GM19452 (cell line): ENCODE results near the gene PLXNA3.

Experiments used
- ATAC-seq: cut with Tn5 transposase; IDR thresholded peaks from one replicate; pipeline ENCODE4 v1.9.1; 2021; ENCODE audit not compliant: unreplicated experiment

Gene PLXNA3

GRCh38 chrX:154477891-154478477 is 19.9 kb downstream of the PLXNA3 start:
- no peak for ATAC-seq

DNA sequence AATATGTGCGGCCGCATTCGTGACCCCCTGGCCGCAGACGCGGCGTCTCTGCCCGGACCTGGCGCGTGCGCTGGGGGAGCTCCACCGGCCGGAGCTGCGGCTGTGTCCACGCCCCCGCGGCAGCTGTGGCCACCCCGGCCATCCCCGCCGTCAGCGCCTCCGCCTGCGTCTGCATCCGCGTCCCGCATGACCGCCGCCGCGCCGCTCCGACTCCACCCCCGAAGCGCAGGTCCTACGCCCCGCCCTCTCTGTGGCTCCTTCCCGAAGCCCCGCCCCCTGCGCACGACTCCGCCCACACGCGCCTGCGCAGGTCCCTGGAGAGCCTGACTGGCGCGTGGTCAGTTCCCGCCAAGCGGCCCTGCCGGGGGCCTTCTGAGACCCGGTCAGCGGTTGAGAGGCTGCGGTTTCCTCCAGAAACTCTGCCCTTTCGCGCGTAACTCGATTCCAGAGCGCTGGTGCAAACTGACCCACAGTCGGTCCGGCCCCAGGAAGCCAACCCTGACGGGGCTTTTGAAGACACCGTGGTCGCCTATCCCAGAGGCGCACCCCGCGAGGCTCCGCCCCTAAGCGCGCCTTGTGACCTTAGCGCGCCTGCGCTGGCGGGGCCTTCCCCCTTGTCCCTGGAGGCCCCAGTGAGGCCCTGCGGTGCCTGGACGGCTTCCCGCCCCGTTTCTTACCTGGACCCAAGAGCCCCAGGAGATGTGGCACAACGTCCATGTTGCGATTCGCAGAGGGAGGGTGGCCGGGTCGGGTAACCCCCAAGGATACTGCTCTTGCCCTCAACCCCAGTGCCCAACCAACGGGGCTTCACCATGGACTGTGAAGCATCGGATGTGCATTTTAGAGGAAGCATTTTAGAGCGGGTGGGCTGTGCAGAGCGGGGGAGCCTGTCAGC is 20.9 kb downstream of the PLXNA3 start, which contains the start of gene LAGE3:
Gene LAGE3 (minus strand): TSS at position 554 of the 895 bp plus-strand sequence. CDS start 366 bp downstream, at position 188.
- ATAC-seq = peak; percentile 82

DNA sequence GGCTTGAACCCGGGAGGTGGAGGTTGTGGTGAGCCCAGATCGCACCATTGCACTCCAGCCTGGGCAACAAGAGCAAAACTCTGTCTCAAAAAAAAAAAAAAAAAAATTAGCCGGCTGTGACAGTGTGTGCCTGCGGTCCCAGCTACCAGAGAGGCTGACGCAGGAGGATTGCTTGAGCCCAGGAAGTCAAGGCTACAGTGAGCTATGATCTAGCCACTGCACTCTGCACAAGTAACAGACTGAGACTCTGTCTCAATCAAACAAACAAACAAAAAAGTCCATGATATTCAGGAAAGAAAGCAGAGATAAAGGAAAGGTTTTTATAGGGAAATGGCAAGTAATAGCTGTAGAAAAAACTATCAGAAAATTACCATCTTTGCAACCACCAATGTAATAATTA is 23.1 kb downstream of the PLXNA3 start:
- ATAC-seq = no peak

GRCh38 chrX:154481911-154482601 is 24.0 kb downstream of the PLXNA3 start:
- no peak for ATAC-seq

DNA sequence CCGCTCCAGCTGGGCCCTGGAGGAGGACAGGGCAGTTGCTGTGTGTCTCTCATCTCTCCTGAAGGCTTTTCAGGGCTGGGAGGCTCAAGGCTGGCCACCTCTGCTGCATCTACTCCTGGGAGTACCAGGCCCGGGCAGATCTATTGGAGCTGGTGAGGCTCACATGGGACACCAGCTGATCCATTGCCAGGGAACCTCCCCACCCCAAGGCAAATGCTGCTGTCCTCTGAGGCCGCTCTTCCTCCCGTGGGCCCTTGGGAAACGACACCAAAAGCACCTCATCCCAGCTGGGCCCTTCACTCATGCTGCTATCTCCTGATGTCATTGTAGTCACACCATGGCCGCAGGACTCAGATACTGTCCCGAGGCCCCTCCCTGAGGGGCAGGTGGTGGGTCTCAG is 24.7 kb downstream of the PLXNA3 start:
- ATAC-seq = no peak

DNA sequence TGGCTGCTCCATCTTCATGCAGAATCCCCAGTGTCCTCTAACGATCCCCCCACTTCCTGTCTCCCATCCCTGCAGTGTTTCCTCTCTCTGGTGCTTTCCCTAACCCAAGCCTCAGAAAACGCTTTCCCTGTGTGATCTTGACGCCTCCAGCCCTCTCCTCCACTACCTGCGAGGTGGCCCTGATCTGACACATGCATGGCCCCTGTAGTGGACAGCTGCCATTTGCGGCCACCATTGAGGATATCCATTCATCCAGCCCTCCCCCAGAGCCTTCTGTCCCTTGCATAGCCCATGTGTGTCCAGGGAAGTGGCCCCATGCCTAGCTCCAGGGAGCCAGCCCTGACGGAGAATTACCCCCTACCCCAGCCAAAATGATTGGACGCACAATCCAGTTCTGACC is 25.2 kb downstream of the PLXNA3 start:
- no peak for ATAC-seq

DNA sequence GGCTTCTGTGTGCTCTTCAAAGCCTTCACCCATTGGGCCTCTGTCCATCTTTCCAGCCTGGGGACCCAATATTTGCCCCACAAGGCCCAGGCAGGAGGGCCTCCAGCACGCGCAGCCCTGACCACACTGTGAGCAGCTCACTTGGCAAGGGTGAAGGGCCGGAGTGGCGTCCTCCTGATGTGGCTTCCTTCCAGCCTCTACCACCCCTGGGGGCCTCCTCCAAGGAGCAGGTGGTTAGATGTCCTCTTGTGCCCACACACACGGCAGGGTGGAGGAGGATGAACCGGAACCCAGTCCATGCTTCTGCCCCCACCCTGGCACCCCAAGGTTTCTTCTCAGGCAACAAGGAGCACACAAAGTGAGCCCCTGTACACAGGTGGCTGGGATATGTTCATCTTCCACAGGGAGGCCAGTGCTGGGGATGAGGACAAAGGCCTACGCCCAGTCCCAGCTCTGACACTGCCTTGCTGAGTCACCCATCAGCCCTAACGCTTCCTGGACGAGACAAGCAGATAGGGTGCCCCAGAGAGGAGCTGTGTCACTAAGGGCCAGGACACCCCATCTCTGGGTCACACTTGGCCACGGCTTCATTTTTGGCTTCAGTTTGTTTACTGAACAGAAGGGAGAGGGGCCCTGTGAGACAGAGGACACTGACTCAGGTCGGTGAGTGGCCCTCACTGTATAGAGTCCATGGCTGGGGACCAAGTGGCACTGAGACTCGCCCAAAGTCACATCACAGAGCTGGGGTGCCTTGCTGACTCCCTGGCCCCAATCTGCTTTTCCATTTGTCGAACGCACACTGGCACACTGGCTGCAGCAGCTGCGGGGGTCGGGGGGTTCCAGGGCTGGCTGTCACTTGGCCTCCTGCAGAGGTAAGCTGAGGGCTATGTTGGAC is 26.4 kb downstream of the PLXNA3 start:
- ATAC-seq = no peak

- no peak for ATAC-seq
These were observed 27.3 kb downstream of the PLXNA3 start for GRCh38 chrX:154485150-154486051.

DNA sequence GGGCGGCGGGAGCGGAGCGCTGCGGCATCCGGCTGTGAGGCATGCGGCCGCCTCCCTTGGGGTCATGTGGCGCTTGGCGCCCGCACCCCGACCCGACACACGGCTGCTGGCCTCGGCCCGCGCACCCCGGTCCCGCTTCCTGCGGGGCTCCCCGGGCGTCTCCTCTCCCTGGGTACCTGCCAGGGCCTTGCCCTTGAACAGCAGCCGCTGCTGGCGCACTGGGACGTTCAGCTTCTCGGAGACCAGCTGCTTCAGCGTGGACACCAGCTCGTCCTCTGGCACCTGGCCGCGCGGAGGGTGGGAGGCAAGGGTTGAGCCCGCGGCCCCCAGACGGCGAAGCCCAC is 27.9 kb downstream of the PLXNA3 start:
- no peak for ATAC-seq

- no peak for ATAC-seq
These were observed 28.5 kb downstream of the PLXNA3 start, which contains the start of gene UBL4A for GRCh38 chrX:154486396-154487207. Gene UBL4A (minus strand): TSS chrX:154486615. CDS start chrX:154486584, 31 bp downstream.

DNA sequence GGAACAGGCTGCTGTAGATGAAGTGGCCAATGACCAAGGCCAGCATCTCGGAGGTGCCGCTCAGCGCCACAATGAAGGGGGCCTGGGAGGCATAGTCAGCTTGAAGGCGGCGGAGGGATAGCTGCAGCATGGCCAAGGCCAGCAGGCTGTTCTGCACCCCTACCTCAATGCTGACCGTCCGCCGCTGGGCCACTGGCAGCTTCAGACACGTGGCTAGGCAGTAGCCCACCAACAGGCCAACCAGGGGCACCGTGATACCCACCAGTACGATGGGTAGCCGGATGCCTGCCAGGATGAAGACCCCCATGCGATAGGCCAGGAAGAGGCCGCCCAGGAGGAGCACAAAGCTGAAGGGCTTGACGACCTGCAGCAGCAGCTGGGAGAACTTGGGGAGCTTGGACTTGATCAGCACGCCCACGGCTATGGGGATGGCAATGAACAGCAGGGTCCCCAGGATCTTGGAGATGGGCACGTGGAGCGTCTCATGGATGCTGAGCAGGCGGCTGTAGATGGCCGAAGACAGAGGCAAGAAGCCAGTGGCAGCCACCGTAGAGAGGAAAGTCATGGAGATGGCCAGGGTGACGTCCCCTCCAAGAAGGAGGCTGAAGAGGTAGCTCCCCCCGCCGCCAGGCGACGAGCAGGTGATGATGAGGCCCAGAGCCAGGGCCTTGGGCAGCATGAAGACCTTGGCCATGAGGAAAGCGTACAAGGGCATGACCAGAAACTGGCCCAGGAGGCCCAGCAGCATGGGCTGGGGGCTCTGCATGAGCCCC is 29.6 kb downstream of the PLXNA3 start:
- ATAC-seq = no peak

- no peak for ATAC-seq
These were observed 30.4 kb downstream of the PLXNA3 start for GRCh38 chrX:154488336-154489075.

- no peak for ATAC-seq
These were observed 31.1 kb downstream of the PLXNA3 start for GRCh38 chrX:154489182-154489581.

DNA sequence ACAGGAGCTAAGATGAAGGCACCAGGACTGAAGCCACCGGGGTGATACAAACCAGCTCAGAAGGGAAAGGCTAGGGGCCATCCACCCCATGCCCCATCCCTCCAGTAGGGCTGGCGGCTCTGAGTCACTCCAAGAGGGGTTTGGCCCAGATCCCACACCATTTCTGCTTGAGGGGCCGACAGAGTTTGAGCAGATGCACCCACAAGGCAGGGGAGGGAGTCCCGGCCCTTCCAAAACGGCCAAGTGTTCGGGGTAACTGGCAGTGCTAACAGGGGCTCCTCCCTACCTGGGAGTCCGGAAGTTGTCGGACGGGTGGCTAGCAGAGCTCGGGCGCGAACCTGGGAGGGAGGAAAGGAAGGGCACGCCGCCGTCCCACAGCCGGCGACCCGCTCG is 31.9 kb downstream of the PLXNA3 start:
- peak; percentile 32 for ATAC-seq

- peak; percentile 77 for ATAC-seq
These were observed 32.5 kb downstream of the PLXNA3 start, which contains the start of gene SLC10A3 for GRCh38 chrX:154490414-154491083. Gene SLC10A3 (minus strand): TSS chrX:154490629. CDS start chrX:154488940, 1,689 bp downstream.

GRCh38 chrX:154494715-154495114 is 36.6 kb downstream of the PLXNA3 start:
- no peak for ATAC-seq

DNA sequence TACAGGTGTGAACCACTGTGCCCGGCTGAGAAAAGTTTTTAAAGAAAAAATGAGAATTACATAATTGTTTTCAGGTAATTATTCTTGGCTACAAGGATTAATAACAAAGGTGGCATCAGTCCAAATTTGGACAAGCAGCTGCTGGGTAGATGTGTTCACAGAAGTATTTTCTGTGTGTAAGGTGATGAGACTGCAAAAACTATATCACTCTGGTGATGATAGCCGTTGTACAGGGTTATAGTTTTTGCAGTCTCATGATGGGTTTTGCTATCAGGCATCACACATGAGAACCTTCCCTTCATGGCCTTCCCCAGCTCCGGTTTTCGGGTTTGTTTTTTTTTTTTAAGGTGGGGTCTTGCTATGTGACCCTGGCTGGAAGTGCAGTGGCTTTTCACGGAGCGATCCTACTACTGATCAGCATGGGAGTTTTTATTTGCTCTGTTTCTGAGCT is 37.4 kb downstream of the PLXNA3 start:
- no peak for ATAC-seq
